ENCODE results near the gene PRAME.
"Not testable (repeated sequence)": the region's sequence is repeated elsewhere in the genome, so short reads cannot be mapped to it uniquely, and the experiment has no call there.

PRAME gene

DNA sequence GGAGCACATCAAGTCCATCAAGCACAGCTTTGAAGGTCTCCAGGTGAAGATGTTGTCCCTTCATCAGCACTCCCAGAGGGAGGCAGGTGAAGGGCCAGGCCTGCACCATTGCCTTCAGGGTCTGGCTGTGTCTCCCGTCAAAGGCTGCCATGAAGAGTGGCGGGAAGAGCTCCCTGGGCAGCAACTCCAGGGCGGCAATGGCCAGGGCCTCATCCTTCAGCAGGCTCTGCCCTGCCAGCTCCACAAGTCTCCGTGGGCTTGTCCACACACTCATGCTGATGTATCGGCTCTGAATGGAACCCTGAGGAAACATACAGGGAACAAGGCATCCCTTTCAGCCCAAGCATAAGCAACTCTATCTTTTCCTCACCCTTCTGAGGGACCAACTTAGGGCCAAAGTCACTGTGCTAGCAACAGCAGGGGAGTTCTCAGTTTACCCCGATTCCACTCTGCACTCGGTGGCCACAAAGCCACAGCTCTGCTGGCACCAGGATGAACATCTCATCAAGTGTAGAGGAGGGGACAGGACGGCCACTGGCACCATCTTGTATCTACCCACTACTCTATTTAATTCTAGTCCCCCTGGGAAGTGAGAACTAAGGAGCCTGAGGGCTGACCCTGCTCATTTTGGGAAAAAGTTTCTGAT, 8.2 kb downstream of the PRAME start:
- DNase-seq (ENCODE audit: low spot score): no peak

DNA sequence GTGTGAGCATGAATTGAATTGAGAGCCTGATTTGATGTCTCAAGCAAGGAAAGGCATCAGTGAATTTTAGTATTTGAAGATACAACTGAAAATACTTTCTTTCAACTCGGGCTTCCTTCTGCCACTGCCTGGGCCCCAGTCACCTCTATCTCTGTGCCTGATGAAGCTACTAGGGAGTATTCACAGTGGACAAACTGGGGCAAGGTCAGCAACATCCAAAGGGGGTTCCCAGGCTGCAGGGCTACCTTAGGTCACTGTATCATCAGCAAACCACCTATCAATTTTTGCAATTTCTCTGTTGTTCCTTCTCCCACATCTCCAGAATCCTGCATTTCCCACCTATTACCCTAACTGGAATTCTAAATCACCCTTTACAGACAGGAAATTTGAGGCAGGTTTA, 10.2 kb downstream of the PRAME start:
- DNase-seq (ENCODE audit: low spot score): no peak

DNA sequence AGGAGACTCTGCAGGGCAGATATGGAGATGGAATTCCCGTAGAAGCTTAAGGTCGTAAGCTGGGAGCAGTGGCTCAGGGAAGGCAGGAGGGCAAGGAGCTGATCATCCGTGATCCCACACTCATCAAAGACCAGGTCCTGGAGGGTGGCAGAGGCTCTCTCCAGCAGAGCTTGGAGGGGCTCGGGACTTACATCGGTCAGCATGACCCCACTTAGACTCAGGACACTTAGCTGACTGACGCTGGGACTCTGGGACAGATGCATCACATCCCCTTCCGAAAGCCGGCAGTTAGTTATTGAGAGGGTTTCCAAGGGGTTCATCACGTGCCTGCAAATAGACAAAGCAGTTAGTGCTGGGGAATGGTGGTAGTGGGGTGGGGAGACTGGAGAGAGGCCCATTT, 10.7 kb downstream of the PRAME start:
- no peak for DNase-seq (ENCODE audit: low spot score)

DNA sequence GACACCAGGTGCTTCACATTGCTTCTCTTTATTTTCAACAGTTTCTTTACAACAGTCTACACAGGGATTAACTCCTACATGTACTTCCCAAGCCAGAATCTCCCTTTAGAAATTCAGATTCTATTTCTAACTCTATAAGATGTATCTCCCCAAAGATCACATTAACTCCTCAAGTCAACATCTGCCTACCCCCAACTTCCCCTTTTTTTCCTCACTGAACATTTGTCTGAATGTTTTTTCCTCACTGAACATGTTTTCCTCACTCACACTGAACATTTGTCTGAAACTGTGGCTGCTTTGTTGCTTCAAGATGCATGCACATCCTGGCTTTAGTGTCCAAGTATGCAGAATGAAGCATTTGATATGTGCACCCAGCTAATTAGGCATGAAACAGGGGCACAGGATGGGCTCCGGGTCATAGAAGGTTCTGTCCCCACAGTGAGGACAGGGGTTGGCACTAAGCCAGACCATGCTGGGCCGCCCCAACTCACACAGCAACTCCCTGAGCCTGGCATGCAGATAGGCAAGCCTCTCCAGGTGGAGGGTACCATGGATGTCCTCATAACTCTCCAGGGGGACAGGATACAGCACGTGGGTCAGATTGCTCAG, 11.3 kb downstream of the PRAME start:
- no peak for DNase-seq (ENCODE audit: low spot score)

DNA sequence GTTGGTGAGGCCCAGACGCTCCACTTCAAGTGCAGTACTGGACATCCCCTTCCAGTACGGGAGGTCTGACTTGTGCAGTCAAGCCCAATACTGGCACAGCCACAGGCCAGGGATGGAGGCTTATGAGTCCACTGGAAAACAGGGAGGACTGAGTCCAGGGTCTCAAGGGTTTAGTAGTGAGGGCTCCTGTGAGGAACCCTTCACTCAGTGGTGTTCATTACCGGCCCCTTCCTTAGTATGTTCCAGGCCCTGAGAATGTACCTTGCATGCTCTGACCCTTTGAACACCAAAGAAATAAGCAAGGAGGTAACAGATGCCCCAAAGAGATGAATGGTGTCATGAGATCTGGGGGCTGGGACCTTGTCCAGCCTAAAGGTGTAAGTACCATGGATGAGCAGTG, 11.8 kb downstream of the PRAME start:
- DNase-seq (ENCODE audit: low spot score): no peak

DNA sequence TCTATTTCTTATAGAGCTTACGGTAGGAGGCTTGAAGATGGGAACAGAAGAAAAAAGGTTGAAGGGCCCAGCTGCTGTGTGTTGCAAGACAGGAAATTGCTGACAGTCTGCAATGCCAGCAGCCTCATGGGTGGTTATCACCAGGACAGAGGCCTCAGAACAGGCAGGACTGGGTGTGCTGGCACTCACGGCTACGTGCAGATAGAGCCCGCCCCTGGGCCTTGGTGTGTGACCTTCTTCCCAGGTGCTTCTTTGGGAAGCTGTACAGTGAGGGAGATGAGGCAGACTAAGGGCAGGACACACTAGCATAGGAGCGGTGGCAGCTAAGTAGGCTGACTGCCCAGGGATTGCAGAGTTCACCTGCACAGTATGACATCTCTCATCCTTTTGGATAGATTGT, 12.6 kb downstream of the PRAME start:
- DNase-seq (ENCODE audit: low spot score): no peak

DNA sequence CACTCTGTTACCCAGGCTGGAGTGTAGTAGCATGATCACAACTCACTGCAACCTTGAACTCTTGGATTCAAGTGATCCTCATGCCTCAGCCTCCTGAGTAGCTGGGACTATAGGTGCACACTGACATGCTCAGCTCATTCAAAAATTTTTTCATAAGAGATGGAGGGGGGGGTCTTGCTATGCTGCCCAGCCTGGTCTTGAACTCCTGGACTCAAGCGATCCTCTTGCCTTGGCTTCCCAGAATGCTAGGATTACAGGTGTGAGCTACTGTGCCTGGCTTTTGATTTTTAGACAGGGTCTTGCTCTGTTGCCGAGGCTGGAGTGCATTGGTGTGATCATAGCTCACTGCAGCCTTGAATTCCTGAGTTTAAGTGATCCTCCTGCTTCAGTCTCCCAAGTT, 14.0 kb downstream of the PRAME start:
- no peak for DNase-seq (ENCODE audit: low spot score)

DNA sequence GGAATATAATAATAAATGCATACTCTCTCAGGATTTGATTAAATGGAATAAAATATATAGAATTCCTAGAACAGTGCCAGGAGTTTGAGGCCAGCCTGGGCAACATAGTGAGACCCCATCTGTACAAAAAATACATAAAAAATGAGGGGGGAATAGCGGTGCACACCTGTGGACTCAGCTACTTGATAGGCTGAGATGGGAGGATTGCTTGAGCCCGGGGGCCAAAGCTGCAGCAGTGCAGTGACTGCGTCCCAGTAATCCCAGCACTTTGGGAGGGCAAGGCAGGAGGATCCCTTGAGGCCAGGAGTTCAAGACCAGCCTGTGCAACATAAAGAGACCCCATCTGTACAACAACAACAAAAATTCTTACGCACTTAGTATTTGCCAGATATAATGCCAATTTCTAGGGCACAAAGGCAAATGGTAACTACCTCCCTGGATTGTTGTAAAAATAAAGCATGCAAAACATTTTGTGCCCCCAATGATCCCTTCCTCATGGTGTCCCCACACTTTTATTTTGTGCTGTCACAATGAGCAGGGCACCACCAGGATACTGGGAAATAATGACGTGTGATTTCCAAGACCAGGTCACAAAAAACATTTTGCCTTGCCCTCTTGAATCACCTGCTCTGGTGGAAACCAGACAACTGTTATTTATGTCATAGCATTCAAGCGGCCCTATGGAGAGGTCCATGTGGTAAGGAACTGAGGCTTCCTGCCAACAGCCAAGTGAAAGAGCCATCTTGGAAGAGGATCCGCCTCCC, 20.7 kb downstream of the PRAME start:
- DNase-seq (ENCODE audit: low spot score): no peak

DNA sequence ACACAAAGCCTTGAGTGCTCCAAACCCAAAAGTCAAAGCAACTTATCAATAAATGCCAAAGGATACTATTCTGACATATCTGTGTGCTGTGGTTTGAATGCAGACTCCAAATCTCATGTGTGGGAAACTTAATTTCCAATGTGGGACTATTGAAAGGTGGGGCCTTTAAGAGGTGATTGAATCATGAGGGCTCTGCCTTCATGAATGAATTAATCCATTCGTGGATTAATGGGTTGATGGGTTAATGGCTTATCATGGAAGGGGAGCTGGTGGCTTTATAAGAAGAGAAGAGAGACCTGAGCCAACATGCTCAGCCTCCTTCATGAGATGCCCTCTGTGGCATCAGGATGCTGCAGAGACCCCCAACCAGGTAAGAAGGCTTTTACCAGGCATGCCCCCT, 22.1 kb downstream of the PRAME start:
- DNase-seq (ENCODE audit: low spot score): no peak

DNA sequence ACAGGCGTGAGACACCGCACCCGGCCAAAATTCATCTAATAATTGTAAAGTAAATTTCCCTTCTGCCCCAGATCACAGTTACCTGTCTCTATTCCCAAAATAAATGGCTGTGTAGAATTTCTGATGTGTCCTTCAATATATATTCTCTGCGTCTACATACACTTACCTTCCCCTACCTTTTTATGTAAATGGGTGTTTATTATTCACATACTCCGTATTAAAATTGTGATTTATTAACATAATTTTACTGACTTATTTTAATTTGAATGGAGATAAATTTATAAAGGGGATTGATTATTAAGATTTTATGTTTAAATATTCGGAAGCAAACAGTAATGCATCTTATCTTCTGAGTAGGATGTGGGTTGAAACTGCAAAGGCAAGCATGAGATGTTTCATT, 22.6 kb downstream of the PRAME start:
- no peak for DNase-seq (ENCODE audit: low spot score)

DNA sequence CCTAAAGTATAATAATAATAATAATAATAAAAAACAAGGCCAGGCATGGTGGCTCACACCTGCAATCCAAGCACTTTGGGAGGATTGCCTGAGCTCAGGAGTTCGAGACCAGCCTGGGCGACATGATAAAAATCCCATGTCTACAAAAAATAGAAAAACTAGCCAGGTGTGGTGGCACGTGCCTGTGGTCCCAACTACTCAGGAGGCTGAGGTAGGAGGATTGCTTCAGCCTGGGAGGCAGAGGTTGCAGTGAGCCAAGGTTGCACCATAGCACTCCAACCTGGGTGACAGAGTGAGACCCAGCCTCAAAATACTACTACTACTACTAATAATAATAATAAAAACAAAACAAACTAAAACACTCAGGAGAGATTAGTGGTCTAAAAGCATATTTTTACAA, 23.4 kb downstream of the PRAME start:
- no peak for DNase-seq (ENCODE audit: low spot score)

DNA sequence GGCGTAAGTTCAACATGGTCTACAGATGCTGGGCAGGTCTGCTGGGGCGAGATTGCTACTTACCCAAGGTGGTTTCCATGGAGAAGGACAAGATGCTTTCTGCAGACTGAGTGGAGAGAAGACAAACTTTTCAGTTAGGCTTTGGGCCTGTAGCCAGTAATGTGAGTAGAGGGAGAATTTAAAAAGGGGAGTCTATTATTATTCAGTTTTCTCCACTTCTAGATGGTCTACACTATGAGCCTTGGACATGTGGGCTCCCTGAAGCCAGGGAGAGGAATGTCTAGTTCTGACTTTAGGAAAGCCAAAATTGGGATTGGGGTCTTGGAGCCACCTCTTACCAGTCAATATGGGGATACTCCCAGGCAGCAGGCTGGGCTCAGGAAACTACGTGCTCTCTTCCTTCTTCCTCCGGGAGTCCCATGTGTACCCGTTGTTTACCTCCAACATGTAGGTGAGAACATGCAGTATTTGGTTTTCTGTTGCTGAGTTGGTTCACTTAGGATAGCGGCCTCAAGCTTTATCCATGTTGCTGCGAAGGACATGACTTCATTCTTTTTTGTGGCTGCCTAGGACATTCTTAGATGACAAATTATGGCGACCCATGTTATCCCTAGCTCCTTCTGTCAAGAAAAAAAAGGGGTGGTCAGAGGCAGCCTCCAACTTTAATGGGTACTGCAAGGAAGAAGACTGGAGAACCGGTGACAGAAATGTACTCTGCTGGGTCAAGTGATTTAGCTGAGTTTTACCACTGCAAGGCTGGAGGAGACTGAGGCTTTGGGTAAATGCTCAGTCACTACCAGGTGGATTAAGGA, 24.3 kb downstream of the PRAME start:
- no peak for DNase-seq (ENCODE audit: low spot score)

DNA sequence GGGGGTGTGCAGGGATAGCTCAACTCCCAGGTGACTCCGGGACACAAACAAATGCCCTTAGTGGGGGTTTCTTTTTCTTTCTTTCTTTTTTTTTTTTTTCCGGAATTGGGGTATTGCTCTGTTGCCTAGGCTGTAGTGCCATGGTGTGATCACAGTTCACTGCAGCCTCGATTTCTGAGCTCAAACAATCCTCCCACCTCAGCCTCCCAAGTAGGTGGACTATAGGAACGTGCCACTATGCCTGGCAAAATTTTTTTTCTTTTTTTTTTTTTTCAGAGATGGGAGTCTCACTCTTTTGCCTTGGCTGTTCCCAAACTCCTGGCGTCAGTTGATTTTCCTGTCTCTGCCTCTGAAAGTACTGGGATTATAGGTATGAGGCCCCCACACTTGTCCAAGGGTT, 25.2 kb downstream of the PRAME start:
- no peak for DNase-seq (ENCODE audit: low spot score)

DNA sequence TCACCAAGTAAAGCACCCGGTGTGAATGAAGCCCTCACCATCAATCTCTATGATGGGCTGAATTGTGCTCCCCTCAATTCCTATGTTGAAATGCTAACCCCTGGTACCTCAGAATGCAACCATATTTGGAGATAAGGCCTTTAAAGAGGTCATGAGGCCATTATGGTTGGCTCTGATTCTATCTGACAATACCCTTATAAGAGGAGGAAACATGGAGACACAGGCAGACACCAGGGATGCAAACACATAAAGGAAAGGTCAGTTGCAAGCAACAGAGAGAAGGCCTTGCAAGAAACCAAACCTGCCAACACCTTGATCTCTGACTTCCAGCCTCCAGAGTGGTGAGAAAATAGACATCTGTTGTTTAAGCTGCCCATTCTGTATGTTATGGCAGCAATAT, 25.6 kb downstream of the PRAME start:
- DNase-seq (ENCODE audit: low spot score): no peak

DNA sequence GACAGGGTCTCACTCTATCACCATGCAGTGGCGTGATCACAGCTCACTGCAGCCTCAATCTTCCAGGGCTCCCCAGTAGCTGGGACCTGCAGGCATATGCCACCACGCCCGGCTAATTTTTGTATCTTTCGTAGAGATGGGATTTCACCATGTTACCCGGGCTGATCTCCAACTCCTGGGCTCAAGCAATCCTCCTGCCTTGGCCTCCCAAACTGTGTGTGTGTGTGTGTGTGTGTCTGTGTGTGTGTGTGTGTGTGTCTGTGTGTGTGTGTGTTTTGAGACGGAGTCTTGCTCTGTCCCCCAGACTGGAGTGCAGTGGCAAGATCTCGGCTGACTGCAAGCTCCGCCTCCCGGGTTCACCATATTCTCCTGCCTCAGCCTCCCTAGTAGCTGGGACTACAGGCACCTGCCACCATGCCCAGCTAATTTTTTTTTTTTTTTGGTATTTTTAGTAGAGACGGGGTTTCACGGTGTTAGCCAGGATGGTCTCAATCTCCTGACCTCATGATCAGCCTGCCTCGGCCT, 26.5 kb downstream of the PRAME start:
- not testable (repeated sequence) for DNase-seq (ENCODE audit: low spot score)

DNA sequence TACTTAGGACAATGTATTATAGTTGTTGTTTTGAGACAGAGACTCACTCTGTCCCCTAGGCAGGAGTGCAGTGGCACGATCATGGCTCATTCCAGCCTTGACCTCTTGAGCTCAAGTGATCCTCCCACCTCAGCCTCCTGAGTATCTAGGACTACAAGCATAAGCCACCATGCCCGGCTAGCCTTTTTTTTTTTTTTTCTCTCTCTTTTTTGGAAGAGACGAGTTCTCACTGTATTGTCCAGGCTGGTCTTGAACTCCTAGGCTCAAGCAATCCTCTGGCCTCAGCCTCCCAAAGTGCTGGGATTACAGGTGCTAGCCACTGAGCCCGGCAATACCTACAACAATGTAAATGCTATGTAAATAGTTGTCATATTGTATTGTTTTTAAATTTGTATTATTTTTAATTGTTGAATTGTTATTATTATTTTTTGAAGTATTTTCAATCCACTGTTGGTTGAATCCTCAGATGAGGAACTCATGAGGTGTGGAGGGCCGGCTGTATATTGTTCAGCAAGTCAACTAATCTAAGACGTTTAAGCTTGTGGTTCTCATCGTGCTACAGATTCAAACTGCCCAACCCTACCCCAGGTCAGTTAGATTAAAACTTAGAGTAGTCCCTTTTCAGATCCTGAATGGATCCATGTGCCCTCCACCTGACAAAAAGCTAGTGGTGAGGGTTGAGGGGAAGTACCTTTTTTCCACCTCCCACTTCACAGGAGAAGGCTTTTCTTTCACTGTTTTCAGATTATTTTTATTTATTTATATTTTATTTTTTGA, 27.1 kb downstream of the PRAME start:
- DNase-seq (ENCODE audit: low spot score): no peak

DNA sequence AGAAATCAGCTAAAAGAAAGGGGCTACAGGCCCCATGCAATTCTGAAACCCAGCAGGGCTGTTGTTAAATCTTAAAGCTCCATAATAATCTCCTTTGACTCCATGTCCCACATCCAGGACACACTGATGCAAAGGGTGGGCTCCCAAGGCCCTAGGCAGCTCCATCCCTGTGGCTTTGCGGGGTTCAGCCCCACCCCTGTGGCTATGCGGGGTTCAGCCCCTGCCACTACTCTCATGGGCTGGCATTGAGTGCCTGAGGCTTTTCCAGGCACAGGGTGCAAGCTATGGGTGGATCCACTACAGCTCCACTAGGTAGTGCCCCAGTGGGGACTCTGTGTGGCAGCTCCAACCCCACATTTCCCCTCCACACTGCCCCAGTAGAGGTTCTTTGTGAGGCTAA, 30.3 kb downstream of the PRAME start:
- no peak for DNase-seq (ENCODE audit: low spot score)

DNA sequence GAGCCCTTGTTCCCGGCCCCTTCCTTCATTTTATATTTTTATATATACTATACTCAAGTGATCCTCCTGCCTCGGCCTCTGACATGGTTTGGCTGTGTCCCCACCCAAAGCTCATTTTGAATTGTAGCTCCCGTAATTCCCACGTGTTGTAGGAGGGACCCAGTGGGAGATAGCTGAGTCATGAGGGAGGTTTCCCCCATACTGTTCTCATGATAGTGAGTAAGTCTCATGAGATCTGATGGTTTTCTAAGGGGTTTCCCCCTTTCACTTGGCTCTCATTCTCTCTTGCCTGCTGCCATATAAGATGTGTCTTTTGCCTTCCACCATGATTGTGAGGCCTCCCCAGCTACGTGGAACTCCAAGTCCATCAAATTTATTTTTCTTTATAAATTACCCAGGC, 31.8 kb downstream of the PRAME start:
- no peak for DNase-seq (ENCODE audit: low spot score)

DNA sequence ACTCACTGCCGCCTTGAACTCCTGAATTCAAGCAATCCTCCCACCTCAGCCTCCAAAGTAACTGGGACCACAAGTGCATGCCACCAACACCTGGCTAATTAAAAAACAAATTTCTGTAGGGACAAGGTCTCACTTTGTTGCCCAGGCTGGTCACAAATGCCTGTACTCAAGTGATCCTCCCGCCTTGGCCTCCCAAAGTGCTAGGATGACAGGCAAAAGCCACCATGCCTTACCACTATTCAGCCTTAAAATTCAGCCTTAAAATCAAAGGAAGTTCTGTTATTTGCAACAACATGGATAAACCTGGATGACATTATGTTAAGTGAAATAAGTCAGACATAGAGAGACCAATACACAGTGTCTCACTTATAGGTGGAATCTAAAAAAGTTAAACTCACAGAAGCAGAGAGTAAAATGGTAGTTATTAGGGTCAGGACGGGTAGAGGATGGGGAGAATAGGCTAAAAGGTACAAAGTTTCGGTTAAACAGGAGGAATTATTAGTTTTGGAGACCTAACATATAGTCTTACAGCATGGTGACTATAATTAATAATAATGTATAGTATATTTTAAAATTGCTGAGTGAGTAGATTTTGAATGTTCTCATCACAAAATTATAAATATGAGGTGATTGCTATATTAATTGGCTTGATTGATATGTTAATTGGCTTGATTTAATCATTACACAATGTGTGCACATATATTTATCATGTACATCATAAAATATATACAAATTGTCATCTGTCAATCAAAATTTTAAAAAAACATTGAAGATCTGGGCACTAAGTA, 32.7 kb downstream of the PRAME start:
- no peak for DNase-seq (ENCODE audit: low spot score)

DNA sequence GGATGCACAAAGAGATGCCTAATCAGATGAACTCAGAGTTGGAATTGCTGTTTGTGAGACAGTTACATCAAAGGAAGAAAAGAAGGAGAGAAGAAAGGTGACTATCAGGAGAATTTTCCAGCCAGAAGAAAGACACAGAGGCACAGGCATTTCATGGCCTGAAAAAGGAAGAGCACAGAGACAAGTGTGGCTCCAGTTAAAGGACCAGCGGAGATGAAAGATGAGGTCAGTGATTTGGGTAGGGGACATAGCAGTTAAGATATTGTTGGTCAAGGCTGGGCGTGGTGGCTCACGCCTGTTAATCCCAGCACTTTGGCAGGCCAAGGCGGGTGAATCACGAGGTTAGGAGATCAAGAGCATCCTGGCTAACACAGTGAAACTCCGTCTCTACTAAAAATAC, 35.6 kb downstream of the PRAME start:
- DNase-seq (ENCODE audit: low spot score): no peak

DNA sequence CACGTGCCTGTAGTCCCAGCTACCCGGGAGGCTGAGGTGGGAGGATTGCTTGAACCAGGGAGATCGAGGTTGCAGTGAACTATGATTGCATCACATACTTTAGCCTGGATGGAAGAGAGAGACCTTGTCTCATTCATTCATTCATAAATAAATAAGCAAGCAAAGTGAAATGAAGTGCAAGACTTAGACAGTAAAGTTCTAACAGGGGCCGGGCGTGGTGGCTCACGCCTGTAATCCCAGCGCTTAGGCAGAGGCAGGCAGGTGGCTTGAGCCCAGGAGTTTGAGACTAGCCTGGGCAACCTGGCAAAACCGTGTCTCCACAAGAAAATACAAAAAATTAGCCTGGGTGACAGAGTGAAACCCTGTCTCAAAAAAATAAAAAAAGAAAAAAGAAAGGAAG, 37.4 kb downstream of the PRAME start:
- DNase-seq (ENCODE audit: low spot score): no peak
